ENCODE results near the gene FAM50B.

DNA sequence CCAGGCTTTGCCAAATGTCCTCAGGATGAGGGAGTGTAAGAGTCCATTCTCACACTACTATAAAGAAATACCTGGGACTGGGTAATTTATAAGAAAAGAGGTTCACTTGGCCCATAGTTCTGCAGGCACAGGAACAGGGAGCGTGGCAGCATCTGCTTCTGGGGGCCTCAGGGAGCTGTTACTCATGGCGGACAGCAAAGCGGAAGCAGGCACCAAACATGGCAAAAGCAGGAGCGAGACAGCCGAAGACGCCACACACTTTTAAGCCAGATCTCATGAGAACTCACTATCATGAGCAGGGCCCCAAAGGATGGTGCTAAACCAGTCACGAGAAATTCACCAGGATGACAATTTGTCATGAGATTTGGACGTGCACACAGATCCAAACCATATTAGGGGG is 22.8 kb downstream of the FAM50B start:
- TF ChIP-seq CREB1 (IDR thresholded peaks at IDR 0.05) (no peak), CREB1 (CRISPR knock-in tag; IDR thresholded peaks at IDR 0.05) (no peak), PHF20 (CRISPR knock-in tag; IDR thresholded peaks at IDR 0.05) (no peak), NR2C2 (CRISPR knock-in tag; IDR thresholded peaks at IDR 0.05; ENCODE audit: borderline replicate concordance) (no peak)

All from HepG2 (cell line).